Rectal smooth muscle tissue (tissue), 1 donor: ENCODE data around the gene JTB.
A peak's percentile ranks its signal among the peaks of the same experiment; 100 is the strongest.
"Not testable (repeated sequence)": the region's sequence is repeated elsewhere in the genome, so short reads cannot be mapped to it uniquely, and the experiment has no call there.

Experiments
- H3K27ac ChIP-seq: one replicate; pipeline ENCODE4 v1.7.0; 2013; ENCODE audit warnings: low read depth, low read length, inconsistent platforms
- H3K27me3 ChIP-seq: one replicate; pipeline ENCODE4 v1.7.0; 2013; ENCODE audit warnings: low read length; ENCODE audit not compliant: control insufficient read depth, insufficient read depth
- H3K36me3 ChIP-seq: one replicate; pipeline ENCODE4 v1.7.0; 2013; ENCODE audit warnings: low read length; ENCODE audit not compliant: control insufficient read depth, insufficient read depth
- H3K4me1 ChIP-seq: one replicate; pipeline ENCODE4 v1.7.0; 2013; ENCODE audit warnings: low read length; ENCODE audit not compliant: control insufficient read depth, insufficient read depth
- H3K4me3 ChIP-seq: one replicate; pipeline ENCODE4 v1.7.0; 2013; ENCODE audit warnings: low read length
- H3K9ac ChIP-seq: one replicate; pipeline ENCODE4 v1.7.0; 2013; ENCODE audit warnings: low read length

Gene JTB

DNA sequence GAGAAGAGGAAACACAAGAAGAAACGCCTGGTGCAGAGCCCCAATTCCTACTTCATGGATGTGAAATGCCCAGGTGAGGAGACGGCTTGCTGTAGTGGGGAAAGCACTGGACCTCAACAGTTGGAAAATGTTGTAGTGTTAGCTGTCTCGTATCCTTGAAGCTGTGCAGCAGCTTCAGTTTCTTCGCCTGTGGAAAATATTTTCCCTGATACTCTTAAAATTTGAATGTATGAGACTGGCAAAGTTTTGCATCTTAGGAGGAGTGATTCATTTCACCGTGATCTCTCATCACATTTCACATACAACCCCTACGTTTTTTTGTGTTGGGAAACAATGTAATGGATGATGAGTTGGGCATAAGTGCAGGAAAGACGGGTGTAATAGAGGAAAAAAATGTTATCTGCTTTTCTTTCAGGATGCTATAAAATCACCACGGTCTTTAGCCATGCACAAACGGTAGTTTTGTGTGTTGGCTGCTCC, 13.7 kb upstream of the JTB start:
- Histone ChIP-seq H3K27ac (peak overlapping the region; percentile 99), H3K36me3 (peaks cover 8% of the 10 kb centered on the region), H3K9ac (peak overlapping the region; percentile 96), H3K27me3 (no peaks in the 10 kb centered on the region), H3K4me1 (peaks cover 11% of the 10 kb centered on the region), H3K4me3 (peak overlapping the region; percentile 100)

DNA sequence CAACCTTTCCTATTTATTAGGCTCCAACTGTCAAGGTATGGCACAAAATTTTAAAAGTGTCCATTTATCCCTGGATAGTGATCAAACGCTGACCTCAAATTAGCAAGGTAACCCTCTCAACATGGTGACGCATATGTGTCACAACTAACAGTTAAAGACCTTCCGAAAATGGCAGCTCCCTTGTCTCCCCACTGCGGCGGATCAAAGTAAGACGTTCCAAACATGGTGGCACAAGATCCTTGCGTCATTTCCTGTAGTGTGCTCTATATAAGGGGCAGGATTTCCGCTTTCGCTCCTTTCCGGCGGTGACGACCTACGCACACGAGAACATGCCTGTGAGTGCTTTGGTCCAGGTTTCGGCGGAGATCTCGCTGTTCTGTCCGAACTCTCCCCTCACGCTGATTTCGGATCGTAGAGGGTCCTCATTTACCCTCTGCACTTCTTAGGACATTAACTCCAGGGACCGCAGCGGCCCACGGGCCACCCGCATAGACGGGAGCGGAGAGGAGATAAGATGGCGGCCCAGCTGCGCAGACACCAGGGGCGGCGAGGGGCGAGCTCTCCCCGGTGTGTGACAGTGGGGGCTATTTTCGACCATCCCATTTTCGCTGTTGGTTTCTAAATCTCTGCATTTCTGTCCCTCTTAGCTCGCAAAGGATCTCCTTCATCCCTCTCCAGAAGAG, 13.1 kb upstream of the JTB start, which contains the start of gene RPS27:
Gene RPS27, plus strand, starts transcription at position 295 of the 683 bp plus-strand sequence. Its CDS starts 35 bp downstream, at position 330.
- Histone ChIP-seq H3K4me3 (peak within 1 kb of the TSS; percentile 100), H3K27ac (peak within 1 kb of the TSS; percentile 99), H3K9ac (peak within 1 kb of the TSS; percentile 96), H3K27me3 (no peaks in the 10 kb centered on the region), H3K36me3 (peaks cover 8% of the 10 kb centered on the region), H3K4me1 (peaks cover 11% of the 10 kb centered on the region)

DNA sequence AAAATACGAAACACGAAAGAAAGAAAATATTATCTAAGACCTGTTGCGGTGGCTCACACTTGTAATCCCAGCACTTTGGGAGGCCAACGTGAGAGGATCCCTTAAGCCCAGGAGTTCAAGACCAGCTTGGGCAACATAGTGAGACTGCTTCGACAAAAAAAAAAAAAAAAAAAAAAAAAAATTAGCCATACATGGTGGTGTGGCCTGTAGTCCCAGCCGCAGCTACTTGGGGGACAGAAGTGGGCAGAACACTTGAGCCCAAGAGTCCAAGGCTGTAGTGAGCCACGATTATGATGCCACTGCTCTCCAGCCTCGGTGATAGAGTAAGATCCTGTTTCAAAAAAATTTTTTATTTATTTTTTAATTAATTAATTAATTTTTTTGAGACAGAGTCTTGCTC, 10.1 kb upstream of the JTB start:
- no peak overlapping the region for H3K4me3 ChIP-seq
- H3K9ac ChIP-seq, result no peak overlapping the region
- no peak overlapping the region for H3K27ac ChIP-seq
- no peaks in the 10 kb centered on the region for H3K27me3 ChIP-seq
- H3K36me3 ChIP-seq, result peaks cover 7% of the 10 kb centered on the region
- H3K4me1 ChIP-seq, result peaks cover 18% of the 10 kb centered on the region

DNA sequence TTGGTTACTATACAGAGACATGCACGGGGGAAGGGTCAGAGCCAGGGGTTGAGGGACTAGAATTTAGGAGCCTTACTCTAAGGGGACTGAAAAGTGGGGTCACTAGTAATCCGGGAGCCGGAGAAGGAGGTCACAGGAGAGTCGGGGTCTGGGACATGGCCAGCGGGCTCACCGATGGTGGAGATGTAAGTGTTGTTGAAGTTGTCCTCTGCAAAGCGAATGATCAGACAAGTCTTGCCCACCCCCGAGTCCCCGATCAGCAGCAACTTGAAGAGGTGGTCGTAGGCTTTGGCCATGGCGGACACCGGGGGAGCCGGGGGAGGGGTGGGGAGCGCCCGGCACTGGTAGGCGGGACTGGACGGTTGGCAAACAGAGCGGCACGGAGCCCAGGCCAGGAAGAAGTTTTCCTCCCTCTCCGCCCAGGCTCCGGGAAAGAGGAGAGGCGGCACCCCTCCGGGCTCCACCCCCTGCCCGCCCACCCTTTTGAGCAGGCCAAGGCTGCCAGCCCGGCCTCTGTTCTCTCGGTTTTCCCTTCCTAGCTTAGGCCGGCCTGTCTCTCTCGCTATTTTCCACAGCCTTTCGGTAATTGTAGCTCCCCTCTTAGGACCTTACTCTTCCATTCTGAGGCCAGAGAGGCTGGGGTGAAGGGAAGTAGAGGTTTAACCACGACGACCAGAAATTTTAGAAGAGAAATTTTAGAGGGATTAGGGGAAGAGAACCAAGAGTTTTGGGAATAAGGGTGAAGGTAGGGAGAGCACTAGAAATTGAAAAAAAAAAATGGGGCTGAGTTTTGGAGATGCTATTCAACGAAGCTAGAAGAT, 8.7 kb upstream of the JTB start, which contains the start of gene RAB13:
Gene RAB13, minus strand, starts transcription at position 399 of the 821 bp plus-strand sequence. Its CDS starts 103 bp downstream, at position 296.
- peak within 1 kb of the TSS; percentile 95 for H3K27ac ChIP-seq
- H3K4me3 ChIP-seq, result peak within 1 kb of the TSS; percentile 85
- H3K4me1 ChIP-seq, result peaks cover 8% of the 10 kb centered on the region
- no peaks in the 10 kb centered on the region for H3K27me3 ChIP-seq
- peaks cover 3% of the 10 kb centered on the region for H3K36me3 ChIP-seq
- H3K9ac ChIP-seq, result peak within 1 kb of the TSS; percentile 84

DNA sequence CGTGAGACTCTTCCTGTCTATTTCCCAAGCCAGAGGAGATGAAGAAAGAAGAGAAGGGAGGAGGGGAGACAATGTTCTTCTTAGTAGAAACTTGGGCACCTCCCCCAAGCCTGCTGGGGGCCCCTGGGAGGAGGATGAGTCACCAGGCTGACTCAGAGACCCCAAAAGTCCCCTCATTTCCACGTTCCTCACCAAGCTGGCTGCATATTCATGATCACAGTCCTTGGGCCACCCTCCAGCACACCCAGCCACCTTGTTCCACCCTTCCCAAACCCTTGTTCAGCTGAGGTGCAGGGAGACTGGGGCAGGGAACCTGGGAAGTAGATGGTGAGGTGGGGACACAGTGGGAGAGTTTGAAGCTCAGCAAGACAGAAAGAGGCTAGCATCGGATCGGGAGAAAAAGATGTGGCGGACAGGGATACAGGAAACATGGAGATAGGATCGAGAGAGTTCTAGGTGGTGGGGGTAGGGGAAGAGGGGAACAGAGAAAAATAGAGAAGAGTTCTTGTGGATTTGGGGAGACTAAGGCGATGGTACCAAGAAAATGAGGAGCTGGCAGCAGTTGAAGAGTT, 8.0 kb upstream of the JTB start:
- peak overlapping the region; percentile 84 for H3K9ac ChIP-seq
- H3K27ac ChIP-seq, result peak overlapping the region; percentile 95
- peaks cover 3% of the 10 kb centered on the region for H3K36me3 ChIP-seq
- H3K4me3 ChIP-seq, result peak overlapping the region; percentile 85
- peaks cover 7% of the 10 kb centered on the region for H3K4me1 ChIP-seq
- H3K27me3 ChIP-seq, result no peaks in the 10 kb centered on the region

DNA sequence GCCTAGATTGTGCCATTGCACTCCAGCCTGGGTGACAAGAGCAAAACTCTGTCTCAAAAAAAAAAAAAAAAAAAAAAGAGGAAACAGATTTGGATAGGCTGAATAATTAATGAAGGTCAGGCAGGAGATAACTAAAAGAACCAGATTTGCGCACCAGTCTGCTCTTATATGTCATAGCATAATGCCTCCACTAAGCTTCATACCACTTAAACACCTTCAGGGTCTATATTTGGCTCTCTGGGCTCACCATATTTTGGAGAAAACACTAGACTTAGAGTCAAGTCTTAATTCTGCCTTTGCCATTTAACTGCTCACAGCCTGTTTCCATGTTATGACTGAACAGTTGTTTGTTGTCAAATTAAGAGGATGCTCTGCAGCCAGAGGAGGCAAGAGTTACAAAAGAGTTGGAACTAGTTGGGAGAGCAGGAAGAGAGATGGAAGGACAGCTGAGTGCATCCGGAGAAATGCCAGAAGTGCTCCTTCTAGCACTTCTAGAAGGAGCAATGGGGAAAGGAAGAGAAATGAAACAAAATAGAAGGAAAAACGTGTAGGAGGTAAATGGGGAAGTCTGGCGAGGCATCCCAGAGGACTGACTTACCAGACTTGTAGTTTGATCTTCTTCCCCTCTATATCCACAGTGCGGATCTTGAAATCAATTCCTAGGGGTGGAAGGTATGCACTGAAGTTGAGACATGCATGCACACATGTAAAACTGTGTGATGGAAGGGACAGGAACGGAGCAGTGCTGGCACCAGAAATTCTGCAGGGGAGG, 6.8 kb upstream of the JTB start:
- H3K9ac ChIP-seq, result no peak overlapping the region
- H3K36me3 ChIP-seq, result peaks cover 3% of the 10 kb centered on the region
- H3K4me3 ChIP-seq, result peak overlapping the region; percentile 45
- H3K4me1 ChIP-seq, result peaks cover 7% of the 10 kb centered on the region
- no peaks in the 10 kb centered on the region for H3K27me3 ChIP-seq
- no peak overlapping the region for H3K27ac ChIP-seq

DNA sequence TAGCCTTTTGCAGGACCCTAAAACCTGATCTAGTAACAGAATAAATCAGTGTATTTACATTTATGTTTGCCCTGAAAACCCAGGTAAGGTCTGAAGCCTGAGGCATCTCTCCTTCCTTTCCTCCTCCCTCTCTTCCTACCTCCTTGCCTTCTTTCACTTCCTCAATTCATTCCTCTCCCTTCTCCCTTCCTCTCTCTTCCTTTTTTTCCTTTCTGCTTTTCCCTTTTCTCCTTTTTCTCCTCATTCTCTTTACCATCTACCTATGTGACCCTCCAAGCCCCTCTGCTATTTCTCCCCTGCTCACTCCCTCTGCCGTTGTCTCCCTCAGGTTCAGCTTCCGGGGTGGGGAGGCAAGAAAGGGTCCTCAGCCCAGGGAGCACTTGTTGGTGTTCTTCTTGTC, 4.3 kb upstream of the JTB start:
- not testable (repeated sequence) for H3K9ac ChIP-seq, H3K4me3 ChIP-seq, H3K27me3 ChIP-seq, H3K27ac ChIP-seq, H3K36me3 ChIP-seq, H3K4me1 ChIP-seq

DNA sequence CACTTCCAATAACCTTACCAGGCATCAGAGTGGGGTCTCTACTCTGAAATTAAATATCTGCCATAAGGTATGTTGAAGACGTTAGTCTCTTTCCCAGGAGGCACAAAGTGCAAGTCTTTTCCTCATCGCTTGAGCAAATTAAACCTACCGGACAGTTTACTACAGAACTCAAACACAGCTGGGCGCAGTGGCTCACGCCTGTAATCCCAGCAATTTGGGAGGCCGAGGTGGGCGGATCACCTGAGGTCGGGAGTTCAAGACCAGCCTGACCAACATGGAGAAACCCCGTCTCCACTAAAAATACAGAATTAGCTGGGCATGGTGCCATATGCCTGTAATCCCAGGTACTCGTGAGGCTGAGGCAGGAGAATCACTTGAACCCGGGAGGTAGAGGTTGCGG, 1.6 kb upstream of the JTB start:
- H3K36me3 ChIP-seq, H3K4me3 ChIP-seq, H3K9ac ChIP-seq, H3K4me1 ChIP-seq, H3K27me3 ChIP-seq, H3K27ac ChIP-seq: not testable (repeated sequence)

DNA sequence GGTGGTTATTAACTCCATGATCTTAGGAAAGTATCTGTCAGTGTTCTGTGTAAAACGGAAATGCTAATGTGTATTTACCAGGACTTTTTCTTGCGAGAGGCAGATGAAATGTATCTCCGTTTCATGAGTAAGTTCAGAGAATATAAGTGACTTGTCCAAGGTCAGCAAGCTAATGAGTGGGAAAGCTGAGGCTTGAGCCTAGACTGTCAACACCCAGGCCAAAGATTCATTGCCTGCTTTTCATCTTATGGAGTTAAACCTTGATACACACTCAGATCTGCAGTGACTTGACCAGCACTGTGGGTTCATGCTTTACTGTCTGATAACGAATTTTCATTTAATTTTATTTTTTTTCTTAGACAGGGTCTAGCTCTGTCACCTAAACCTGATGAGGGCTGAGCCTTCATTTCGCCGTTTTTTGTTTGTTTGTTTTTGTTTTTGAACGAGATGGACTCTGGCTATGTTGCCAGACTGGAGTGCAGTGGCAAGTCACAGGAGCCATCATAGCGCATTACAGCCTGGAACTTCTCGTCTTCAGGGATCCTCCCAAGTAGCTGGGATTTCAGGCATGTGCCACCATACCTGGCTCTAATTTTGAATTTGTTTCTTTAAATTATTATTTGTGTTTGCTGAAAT, 918 bp upstream of the JTB start:
- peak overlapping the region; percentile 79 for H3K27ac ChIP-seq
- peak overlapping the region; percentile 89 for H3K4me3 ChIP-seq
- H3K27me3 ChIP-seq, result no peaks in the 10 kb centered on the region
- H3K9ac ChIP-seq, result no peak overlapping the region
- peaks cover 6% of the 10 kb centered on the region for H3K4me1 ChIP-seq
- H3K36me3 ChIP-seq, result peaks cover 3% of the 10 kb centered on the region

DNA sequence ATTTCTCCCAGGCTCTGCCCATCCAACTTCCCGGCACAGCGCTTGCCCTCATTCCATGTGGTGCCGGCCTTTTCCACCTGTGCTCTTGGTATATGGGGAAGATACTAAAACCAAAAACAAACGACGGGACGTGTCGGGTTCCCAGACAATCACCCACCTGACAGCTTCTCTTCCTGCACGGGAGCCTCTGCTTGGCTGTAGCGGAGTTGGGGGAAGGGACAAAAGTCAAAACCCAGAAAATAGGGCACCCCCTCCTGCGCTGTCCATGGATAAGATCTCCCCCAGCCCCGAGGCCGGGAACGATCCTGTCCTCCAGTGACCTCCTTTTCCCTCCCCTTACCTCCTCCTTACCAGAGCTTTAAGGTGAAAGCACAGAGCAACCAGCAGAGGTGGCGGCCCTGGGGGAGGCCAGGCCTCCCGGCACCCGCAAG, 640 bp downstream of the JTB start:
- H3K4me1 ChIP-seq, result peaks cover 6% of the 10 kb centered on the region
- peak overlapping the region; percentile 89 for H3K4me3 ChIP-seq
- H3K27me3 ChIP-seq, result no peaks in the 10 kb centered on the region
- peaks cover 5% of the 10 kb centered on the region for H3K36me3 ChIP-seq
- H3K27ac ChIP-seq, result peak overlapping the region; percentile 79
- H3K9ac ChIP-seq, result peak overlapping the region; percentile 78

DNA sequence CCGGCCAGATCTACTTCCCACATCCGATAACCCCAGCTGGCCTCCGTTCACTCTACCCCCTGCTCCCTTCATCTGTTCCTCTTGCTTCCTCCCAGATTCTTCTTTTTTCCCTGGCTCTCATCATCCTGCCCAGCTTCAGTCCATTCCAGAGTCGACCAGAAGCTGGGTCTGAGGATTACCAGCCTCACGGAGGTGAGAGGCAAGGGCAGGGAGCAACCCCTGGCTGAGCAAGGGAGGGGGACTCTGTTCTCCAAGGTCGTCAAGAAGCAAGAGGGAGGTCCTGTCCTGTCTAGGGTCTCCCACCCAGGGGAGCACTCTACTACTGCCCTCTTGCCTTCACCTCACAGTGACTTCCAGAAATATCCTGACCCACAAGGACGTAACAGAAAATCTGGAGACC, 3.9 kb downstream of the JTB start:
- Histone ChIP-seq H3K27ac (no peak overlapping the region), H3K9ac (no peak overlapping the region), H3K4me1 (peaks cover 6% of the 10 kb centered on the region), H3K4me3 (no peak overlapping the region), H3K27me3 (no peaks in the 10 kb centered on the region), H3K36me3 (peaks cover 5% of the 10 kb centered on the region)
